Measurements from ENCODE around the gene ELFN1.

GRCh38 chr7:1643270-1644092 is 26.6 kb upstream of the ELFN1 start:
- TF ChIP-seq CTCF (IDR thresholded peaks at IDR 0.05; ENCODE audit: insufficient read depth, low read length, poor library complexity, severe bottlenecking) (no peak), EZH2phosphoT487 (conservative IDR thresholded peaks at IDR 0.05; ENCODE audit: low read length) (no peak)
